ENCODE measurements around the gene IFT172.
A peak's percentile ranks its signal among the peaks of the same experiment; 100 is the strongest.
"Not testable (repeated sequence)": the region's sequence is repeated elsewhere in the genome, so short reads cannot be mapped to it uniquely, and the experiment has no call there.

Gene IFT172

DNA sequence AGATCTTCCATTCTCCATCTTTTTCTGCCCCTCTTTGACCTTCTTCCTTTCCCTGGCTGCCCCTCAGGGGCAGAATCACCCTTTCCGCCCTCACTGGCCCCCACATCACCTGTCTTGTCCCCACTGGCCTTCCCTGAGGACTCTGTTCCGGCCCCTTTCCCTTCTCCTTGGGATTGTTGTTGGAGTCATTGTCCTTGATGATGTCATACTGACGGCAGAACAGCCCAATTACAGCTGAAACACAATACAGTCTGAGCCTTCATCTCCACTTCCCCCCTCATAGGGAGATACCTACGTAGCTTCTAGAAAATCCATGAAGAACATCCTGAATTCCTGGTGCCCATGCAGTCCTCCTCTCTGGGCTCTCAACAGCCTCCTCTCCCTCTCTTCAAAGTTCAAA lies 3.0 kb upstream of the IFT172 start:
- no peak for DNase-seq

DNA sequence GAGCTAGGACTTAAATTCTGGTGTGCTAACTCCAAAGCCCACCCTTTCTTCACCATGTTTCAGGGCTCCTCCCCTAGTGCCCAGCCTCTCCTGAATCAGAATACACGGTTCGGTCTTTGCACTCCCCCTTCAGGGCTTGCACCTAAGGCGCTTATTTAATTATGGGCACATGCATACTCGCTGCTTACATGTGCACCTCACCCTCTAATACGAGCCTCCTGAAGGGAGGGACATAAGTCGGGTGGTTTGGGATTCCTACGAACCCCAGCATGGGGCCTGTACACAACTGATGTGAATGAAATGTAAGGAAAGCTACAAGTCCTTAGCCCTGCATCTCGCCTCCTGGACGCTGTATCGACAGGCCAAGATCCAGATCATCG lies 435 bp downstream of the IFT172 start:
- DNase-seq, result peak; percentile 26

GRCh38 chr2:27485496-27485895 lies 4.0 kb downstream of the IFT172 start:
- no peak for DNase-seq

DNA sequence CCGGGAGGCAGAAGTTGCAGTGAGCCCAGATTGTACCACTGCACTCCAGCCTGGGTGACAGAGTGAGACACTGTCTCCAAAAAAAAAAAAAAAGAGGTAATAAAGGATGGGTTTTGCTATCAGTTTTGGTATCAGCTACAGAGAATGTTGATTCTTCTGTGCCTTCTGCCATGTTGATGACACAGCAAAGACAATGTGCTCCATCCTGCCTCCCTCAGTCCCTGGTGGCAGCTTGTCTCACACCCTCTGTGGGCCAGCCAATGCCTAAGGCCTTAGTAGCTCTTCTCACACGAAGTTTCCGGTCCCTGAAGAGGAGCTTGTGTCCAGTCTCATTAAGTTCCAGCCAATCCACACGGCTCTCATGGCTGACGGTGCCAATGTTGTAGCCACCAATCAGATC lies 17.6 kb downstream of the IFT172 start:
- no peak for DNase-seq

GRCh38 chr2:27464443-27464842 lies 25.1 kb downstream of the IFT172 start:
- no peak for DNase-seq

DNA sequence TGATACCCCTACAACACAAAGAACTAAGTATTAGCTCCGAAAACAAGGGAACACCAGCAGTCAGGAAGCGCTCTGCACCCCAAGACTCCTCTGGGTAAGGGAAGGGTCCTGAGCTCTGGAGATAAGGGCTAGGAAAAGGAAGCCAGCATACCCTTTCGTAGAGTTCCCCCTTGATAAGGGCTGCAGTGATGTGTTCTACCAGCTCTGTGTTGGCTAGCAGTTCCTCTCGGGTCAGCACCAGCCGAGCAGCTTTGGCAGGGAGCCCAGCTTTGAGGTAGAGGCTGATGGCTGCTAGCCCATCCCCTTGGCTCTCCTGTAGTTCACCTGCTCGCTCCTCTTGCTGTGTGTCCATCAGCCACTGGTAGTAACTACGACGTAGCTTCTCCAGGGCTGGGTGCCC lies 28.4 kb downstream of the IFT172 start:
- DNase-seq, result no peak

- DNase-seq, result no peak
Measured at GRCh38 chr2:27453968-27454367, 35.6 kb downstream of the IFT172 start.

- no peak for DNase-seq
Measured at GRCh38 chr2:27451095-27451494, 38.4 kb downstream of the IFT172 start.

- DNase-seq, result no peak
Measured at GRCh38 chr2:27448381-27448780, 41.2 kb downstream of the IFT172 start.

- no peak for DNase-seq
Measured at GRCh38 chr2:27446057-27446456, 43.5 kb downstream of the IFT172 start.

GRCh38 chr2:27445615-27446014 lies 43.9 kb downstream of the IFT172 start:
- DNase-seq, result no peak

GRCh38 chr2:27445155-27445554 lies 44.4 kb downstream of the IFT172 start:
- DNase-seq, result no peak

GRCh38 chr2:27442920-27443282 lies 46.6 kb downstream of the IFT172 start:
- DNase-seq, result no peak

DNA sequence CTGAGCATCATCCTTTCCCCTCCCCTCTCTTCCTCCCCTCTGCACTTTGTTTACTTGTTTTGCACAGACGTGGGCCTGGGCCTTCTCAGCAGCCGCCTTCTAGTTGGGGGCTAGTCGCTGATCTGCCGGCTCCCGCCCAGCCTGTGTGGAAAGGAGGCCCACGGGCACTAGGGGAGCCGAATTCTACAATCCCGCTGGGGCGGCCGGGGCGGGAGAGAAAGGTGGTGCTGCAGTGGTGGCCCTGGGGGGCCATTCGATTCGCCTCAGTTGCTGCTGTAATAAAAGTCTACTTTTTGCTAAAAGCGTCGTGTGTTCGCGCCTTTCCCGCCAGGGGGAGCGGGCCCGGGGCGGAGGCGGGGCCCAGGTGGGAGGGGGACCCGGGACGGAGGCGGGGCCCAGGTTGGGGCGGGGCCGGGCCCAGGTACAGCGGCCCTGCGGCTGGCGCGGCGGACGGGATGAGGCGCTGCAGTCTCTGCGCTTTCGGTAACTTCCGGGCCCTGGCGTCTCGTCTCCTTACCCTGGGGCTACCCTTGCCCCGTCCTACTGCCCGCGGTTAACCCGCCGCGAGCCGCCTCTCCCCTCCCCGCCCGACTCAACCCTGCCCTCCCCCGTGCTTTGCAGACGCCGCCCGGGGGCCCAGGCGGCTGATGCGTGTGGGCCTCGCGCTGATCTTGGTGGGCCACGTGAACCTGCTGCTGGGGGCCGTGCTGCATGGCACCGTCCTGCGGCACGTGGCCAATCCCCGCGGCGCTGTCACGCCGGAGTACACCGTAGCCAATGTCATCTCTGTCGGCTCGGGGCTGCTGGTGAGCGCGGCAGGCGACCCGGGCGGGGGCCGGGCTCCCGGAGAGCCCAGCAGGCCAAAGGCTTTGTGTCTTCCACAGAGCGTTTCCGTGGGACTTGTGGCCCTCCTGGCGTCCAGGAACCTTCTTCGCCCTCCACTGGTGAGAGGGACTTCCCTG lies 47.3 kb downstream of the IFT172 start, which contains the start of gene KRTCAP3:
Gene KRTCAP3 (plus strand): TSS at position 424 of the 962 bp plus-strand sequence. CDS start 32 bp downstream, at position 456.
- no peak for DNase-seq

DNA sequence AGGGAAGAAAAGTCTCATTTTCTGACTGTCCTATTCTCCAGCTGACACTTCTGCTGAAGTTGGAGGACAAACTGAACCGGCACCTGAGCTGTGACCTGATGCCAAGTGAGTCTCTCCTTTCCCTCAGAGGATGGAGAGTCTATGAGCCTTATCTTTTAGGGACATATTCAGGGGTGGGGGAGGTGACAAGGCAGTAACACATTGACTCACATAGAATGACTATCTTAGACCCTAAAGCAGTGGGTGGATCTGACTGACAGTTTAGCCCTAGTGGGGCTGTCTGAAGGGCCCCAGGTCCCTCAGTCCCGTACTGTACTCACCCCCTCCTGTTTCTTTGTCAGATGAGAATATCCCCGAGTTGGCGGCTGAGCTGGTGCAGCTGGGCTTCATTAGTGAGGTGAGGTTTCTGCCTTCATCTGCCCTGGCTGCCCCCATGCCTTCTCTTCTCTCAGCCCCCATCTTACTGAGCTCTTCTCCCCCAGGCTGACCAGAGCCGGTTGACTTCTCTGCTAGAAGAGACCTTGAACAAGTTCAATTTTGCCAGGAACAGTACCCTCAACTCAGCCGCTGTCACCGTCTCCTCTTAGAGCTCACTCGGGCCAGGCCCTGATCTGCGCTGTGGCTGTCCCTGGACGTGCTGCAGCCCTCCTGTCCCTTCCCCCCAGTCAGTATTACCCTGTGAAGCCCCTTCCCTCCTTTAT lies 48.2 kb downstream of the IFT172 start:
- no peak for DNase-seq

- no peak for DNase-seq
Measured at GRCh38 chr2:27435628-27436027, 53.9 kb downstream of the IFT172 start.

DNA sequence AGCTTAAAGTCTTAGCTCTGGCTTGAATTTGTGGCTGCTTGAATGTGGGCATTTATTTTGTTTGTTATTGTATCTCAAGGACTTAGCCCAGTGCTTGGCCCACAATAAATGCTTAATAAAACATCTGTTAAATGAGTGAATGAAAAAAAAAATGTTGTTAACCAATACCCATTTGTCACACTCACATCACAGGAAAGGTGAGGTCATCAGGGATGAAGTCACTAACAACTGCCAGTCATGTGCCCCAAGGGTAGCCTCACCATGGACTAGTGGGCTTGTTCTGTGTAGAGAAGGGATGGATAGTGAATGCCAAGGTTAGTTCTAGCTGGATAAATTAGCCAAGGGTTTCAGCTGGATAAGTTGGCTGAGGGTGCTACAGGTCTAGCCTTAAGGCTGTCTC lies 58.1 kb downstream of the IFT172 start:
- peak; percentile 17 for DNase-seq

- DNase-seq, result peak; percentile 85
Measured at GRCh38 chr2:27428978-27429541, 60.5 kb downstream of the IFT172 start.

DNA sequence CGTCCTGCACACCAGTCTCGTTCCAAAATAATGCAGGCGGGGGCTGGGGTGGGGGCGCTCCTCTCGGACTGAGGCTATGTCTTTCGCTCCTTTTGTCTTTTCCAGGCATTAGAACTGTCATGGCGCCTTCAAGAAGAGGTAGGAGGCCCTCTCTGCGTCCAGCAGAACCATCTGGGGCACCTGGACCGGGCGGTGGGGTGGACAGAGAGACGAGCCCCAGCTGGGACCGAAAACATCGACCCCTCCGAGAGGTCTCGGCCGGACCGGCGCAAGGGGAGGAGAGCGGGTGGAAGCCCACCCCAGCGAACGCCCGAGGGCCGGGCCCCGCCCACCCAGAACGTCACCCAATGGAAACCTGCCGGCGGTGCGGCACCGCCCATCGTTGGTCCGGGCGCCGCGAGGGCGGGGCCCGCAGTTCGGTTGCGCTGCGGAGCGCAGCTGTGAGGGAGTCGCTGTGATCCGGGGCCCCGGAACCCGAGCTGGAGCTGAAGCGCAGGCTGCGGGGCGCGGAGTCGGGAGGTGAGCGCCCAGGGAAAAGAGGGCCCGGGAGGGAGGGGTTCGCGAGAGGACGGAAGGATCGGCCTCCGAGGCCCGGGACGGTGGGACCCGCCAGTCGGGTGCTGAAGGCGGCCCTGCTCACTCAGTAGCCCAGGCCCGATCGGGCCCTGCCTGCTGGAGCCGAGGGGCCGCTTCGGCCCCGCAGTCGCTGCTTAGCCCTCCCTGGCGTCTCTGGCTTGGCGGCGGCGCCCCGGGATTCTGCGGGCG lies 61.1 kb downstream of the IFT172 start, which contains the start of gene NRBP1:
Gene NRBP1 (plus strand): TSS at position 419 of the 765 bp plus-strand sequence. CDS start 4,643 bp downstream, outside the sequence.
- DNase-seq, result peak; percentile 89

GRCh38 chr2:27427863-27428212 lies 61.7 kb downstream of the IFT172 start:
- DNase-seq, result no peak

GRCh38 chr2:27425039-27425438 lies 64.5 kb downstream of the IFT172 start:
- DNase-seq, result not testable (repeated sequence)

GRCh38 chr2:27422958-27423357 lies 66.6 kb downstream of the IFT172 start:
- no peak for DNase-seq
